H1 (cell line): ENCODE results near the gene KCNG3. TPM values are rescaled to one million over a fixed set of nuclear protein-coding genes. Genes with fewer than 3 reads are reported as not detected.

Experiments used
- CTCF ChIA-PET: fragments of 300-600 bp; sonication (Branson Sonifier 250); formaldehyde crosslinking; loops from one replicate; lab custom pipeline; 2021; ENCODE audit not compliant: partially characterized antibody; lab: Charles Lee
- POLR2A ChIA-PET: fragments of 300-600 bp; sonication (Branson Sonifier 250); formaldehyde crosslinking; loops from one replicate; lab custom pipeline; 2021; ENCODE audit warnings: inconsistent platforms; ENCODE audit not compliant: partially characterized antibody; lab: Charles Lee
- DNase-seq, 2 experiments: peaks; one replicate each; pipeline versions ENCODE4 v3.0.0 to v3.0.0-alpha.2; 2010 to 2022; ENCODE audit warnings: low spot score in 2 of 2, low read depth in 1 of 2, mixed read lengths in 1 of 2
- FAIRE-seq: peaks from 2 replicates; lab custom pipeline; 2011; peaks lifted over from hg19 to GRCh38; lab: Jason Lieb, UNC
- H2AFZ ChIP-seq: 2 replicates; pipeline ENCODE4 v1.8.1; 2012; ENCODE audit warnings: low read length, inconsistent platforms
- H2AK5ac ChIP-seq: 2 replicates; pipeline ENCODE4 v1.6.1; 2013; ENCODE audit warnings: low read depth, low read length
- H2BK120ac ChIP-seq: replicated peaks from 2 replicates; pipeline ENCODE3; 2013; ENCODE audit warnings: low read depth, low read length, inconsistent platforms
- H2BK12ac ChIP-seq: 2 replicates; pipeline ENCODE4 v1.6.1; 2013; ENCODE audit warnings: low read depth, low read length
- H2BK15ac ChIP-seq: 2 replicates; pipeline ENCODE4 v1.6.1; 2013; ENCODE audit warnings: low read length
- H2BK20ac ChIP-seq: 2 replicates; pipeline ENCODE4 v1.6.1; 2013; ENCODE audit warnings: low read length
- H2BK5ac ChIP-seq: 2 replicates; pipeline ENCODE4 v1.6.1; 2013; ENCODE audit warnings: low read depth, low read length
- H3K14ac ChIP-seq: 2 replicates; pipeline ENCODE4 v1.6.1; 2013; ENCODE audit warnings: inconsistent platforms; ENCODE audit not compliant: insufficient read length
- H3K18ac ChIP-seq: 2 replicates; pipeline ENCODE4 v1.6.1; 2013; ENCODE audit warnings: low read length; ENCODE audit errors: extremely low read depth
- H3K23ac ChIP-seq: 2 replicates; pipeline ENCODE4 v1.6.1; 2013; ENCODE audit warnings: inconsistent platforms; ENCODE audit not compliant: insufficient read length
- H3K23me2 ChIP-seq: 2 replicates; pipeline ENCODE4 v1.6.1; 2013; ENCODE audit warnings: low read depth, low read length
- H3K27ac ChIP-seq: 2 replicates; pipeline ENCODE4 v1.6.1; 2011; ENCODE audit warnings: low read depth, low read length, inconsistent platforms
- H3K27me3 ChIP-seq, 4 experiments: replicated peaks in 1 of 4; 1 replicate in 1 of 4; 2 replicates in 3 of 4; pipeline versions ENCODE4 v1.6.1 to v1.8.1; 2011 to 2013; ENCODE audit warnings: low read length in 3 of 4, mild to moderate bottlenecking in 3 of 4, inconsistent platforms in 2 of 4, mixed read lengths in 2 of 4, moderate library complexity in 1 of 4; ENCODE audit not compliant: control insufficient read depth in 3 of 4, insufficient read depth in 3 of 4; ENCODE audit errors: extremely low read depth in 1 of 4
- H3K36me3 ChIP-seq, 4 experiments: 2 replicates each; pipeline versions ENCODE4 v1.6.1 to v1.8.1; 2011 to 2013; ENCODE audit warnings: mild to moderate bottlenecking in 4 of 4, low read length in 3 of 4, moderate library complexity in 2 of 4, control low read depth in 1 of 4, inconsistent platforms in 1 of 4; ENCODE audit not compliant: insufficient read depth in 4 of 4, control insufficient read depth in 2 of 4
- H3K4ac ChIP-seq: replicated peaks from 2 replicates; pipeline ENCODE3; 2013; ENCODE audit warnings: low read length, low read depth, mixed read lengths, inconsistent platforms; ENCODE audit not compliant: insufficient read length
- H3K4me1 ChIP-seq, 4 experiments: replicated peaks in 1 of 4; 1 replicate in 1 of 4; 2 replicates in 3 of 4; pipeline versions ENCODE4 v1.6.1 to v1.8.1; 2011 to 2013; ENCODE audit warnings: low read length in 3 of 4, inconsistent platforms in 2 of 4, mixed read lengths in 1 of 4; ENCODE audit not compliant: insufficient read depth in 4 of 4, control insufficient read depth in 3 of 4
- H3K4me2 ChIP-seq, 2 experiments: 2 replicates each; pipeline versions ENCODE4 v1.6.1 to v1.8.1; 2011 to 2013; ENCODE audit warnings: low read depth in 2 of 2, low read length in 2 of 2, control low read depth in 1 of 2, inconsistent platforms in 1 of 2, mild to moderate bottlenecking in 1 of 2; ENCODE audit not compliant: insufficient read depth in 1 of 2
- H3K4me3 ChIP-seq, 4 experiments: fragments of 200-600, 300-600 bp in 1 of 4; sonication (generic), shearing (Covaris generic), sonication (Bioruptor Twin) in 1 of 4; 2 replicates each; pipeline versions ENCODE4 v1.5.1 to v1.8.1; 2011 to 2016; ENCODE audit warnings: low read length in 4 of 4, low read depth in 3 of 4, control low read depth in 2 of 4, inconsistent platforms in 2 of 4, mild to moderate bottlenecking in 2 of 4, mixed read lengths in 1 of 4, moderate library complexity in 1 of 4; ENCODE audit not compliant: insufficient read depth in 2 of 4; ENCODE audit errors: extremely low read depth in 1 of 4
- H3K56ac ChIP-seq: replicated peaks from 2 replicates; pipeline ENCODE3; 2013; ENCODE audit warnings: low read depth, mild to moderate bottlenecking, mixed read lengths, low read length, inconsistent platforms; ENCODE audit not compliant: insufficient read length
- H3K79me1 ChIP-seq: 2 replicates; pipeline ENCODE4 v1.6.1; 2013; ENCODE audit warnings: low read depth, low read length, control low read depth
- H3K79me2 ChIP-seq, 2 experiments: 2 replicates each; pipeline versions ENCODE4 v1.6.1 to v1.8.1; 2012 to 2013; ENCODE audit warnings: low read length in 2 of 2, mild to moderate bottlenecking in 2 of 2, inconsistent platforms in 1 of 2; ENCODE audit not compliant: insufficient read depth in 2 of 2, control insufficient read depth in 1 of 2
- H3K9ac ChIP-seq, 4 experiments: replicated peaks in 1 of 4; 1 replicate in 1 of 4; 2 replicates in 3 of 4; pipeline versions ENCODE4 v1.6.1 to v1.8.1; 2011 to 2013; ENCODE audit warnings: low read depth in 3 of 4, low read length in 3 of 4, control low read depth in 2 of 4, mild to moderate bottlenecking in 2 of 4, moderate library complexity in 2 of 4, inconsistent platforms in 1 of 4; ENCODE audit errors: extremely low read depth in 1 of 4
- H3K9me3 ChIP-seq, 2 experiments: 2 replicates each; pipeline versions ENCODE4 v1.6.1 to v1.8.1; 2012 to 2013; ENCODE audit warnings: mild to moderate bottlenecking in 2 of 2, moderate library complexity in 2 of 2, control low read depth in 1 of 2, inconsistent platforms in 1 of 2, low read depth in 1 of 2, low read length in 1 of 2, mixed read lengths in 1 of 2; ENCODE audit not compliant: insufficient read depth in 2 of 2
- H4K20me1 ChIP-seq, 2 experiments: replicated peaks in 1 of 2; 2 replicates each; pipeline versions ENCODE3 to v1.8.1; 2011 to 2013; ENCODE audit warnings: inconsistent platforms in 2 of 2, low read length in 2 of 2, mild to moderate bottlenecking in 1 of 2; ENCODE audit not compliant: insufficient read depth in 2 of 2, control insufficient read depth in 1 of 2
- H4K5ac ChIP-seq: 2 replicates; pipeline ENCODE4 v1.6.1; 2013; ENCODE audit warnings: low read length, low read depth, mixed read lengths, inconsistent platforms; ENCODE audit not compliant: insufficient read length
- H4K8ac ChIP-seq: 2 replicates; pipeline ENCODE4 v1.8.0; 2013; ENCODE audit warnings: mild to moderate bottlenecking, moderate library complexity, low read length, inconsistent platforms; ENCODE audit not compliant: insufficient read depth; ENCODE audit errors: extremely low read depth
- H4K91ac ChIP-seq: replicated peaks from 2 replicates; pipeline ENCODE3; 2013; ENCODE audit warnings: low read length, mixed read lengths, inconsistent platforms; ENCODE audit not compliant: insufficient read length
- ATF2 ChIP-seq: IDR thresholded peaks from 2 replicates; pipeline ENCODE4 v1.6.1; 2012; ENCODE audit warnings: low read length, inconsistent platforms
- BCL11A ChIP-seq, 2 experiments: IDR thresholded peaks; one replicate each; pipeline ENCODE4 v1.6.1; 2011; ENCODE audit warnings: low read depth in 2 of 2, low read length in 2 of 2, mild to moderate bottlenecking in 2 of 2
- CBX8 ChIP-seq: fragments of 300-800, 300-1000 bp; sonication (generic); IDR thresholded peaks from 2 replicates; pipeline ENCODE4 v1.7.1; 2016; ENCODE audit warnings: low read depth, low read length, borderline replicate concordance
- FOSL1 ChIP-seq: IDR thresholded peaks from 2 replicates; pipeline ENCODE4 v1.6.1; 2011; ENCODE audit warnings: mild to moderate bottlenecking, low read depth, low read length, moderate library complexity; ENCODE audit not compliant: insufficient read depth
- HDAC2 ChIP-seq, 2 experiments: fragments of 300-600 bp in 1 of 2; sonication (generic) in 1 of 2; IDR thresholded peaks; 2 replicates each; pipeline ENCODE4 v1.6.1; 2011 to 2012; ENCODE audit warnings: low read depth in 2 of 2, low read length in 2 of 2, mild to moderate bottlenecking in 2 of 2, moderate library complexity in 2 of 2, borderline replicate concordance in 1 of 2, inconsistent platforms in 1 of 2
- KDM5A ChIP-seq: fragments of 200-600 bp; IDR thresholded peaks from 2 replicates; pipeline ENCODE4 v1.7.1; 2012; ENCODE audit warnings: mild to moderate bottlenecking, low read length, inconsistent platforms, mixed read lengths
- NRF1 ChIP-seq: IDR thresholded peaks from 2 replicates; pipeline ENCODE4 v1.6.1; 2011; ENCODE audit warnings: mild to moderate bottlenecking, low read depth, low read length, improper control_type of control experiment
- RXRA ChIP-seq: IDR thresholded peaks from 2 replicates; pipeline ENCODE4 v1.6.1; 2011; ENCODE audit warnings: low read depth, mild to moderate bottlenecking, low read length, moderate library complexity; ENCODE audit not compliant: insufficient read depth
- SAP30 ChIP-seq: fragments of 300-600 bp; sonication (generic); IDR thresholded peaks from 2 replicates; pipeline ENCODE4 v1.7.1; 2012; ENCODE audit warnings: low read length, moderate library complexity, mild to moderate bottlenecking, inconsistent platforms; ENCODE audit not compliant: insufficient read depth, insufficient replicate concordance
- SIX5 ChIP-seq: IDR thresholded peaks from 2 replicates; pipeline ENCODE4 v1.6.1; 2011; ENCODE audit warnings: mild to moderate bottlenecking, low read depth, low read length
- TEAD4 ChIP-seq: IDR thresholded peaks from 2 replicates; pipeline ENCODE4 v1.6.1; 2012; ENCODE audit warnings: low read depth, low read length, inconsistent platforms, mixed read lengths
- WGBS, 2 experiments: shearing (Covaris generic) in 1 of 2; methylation state at CpG; one replicate each; pipeline versions ENCODE4 v1.1.6 to v1.1.7; 2013 to 2015; ENCODE audit warnings: low lambda C conversion rate in 2 of 2, mixed read lengths in 2 of 2, inconsistent platforms in 1 of 2, low coverage in 1 of 2, missing lambda C conversion rate in 1 of 2; ENCODE audit not compliant: insufficient replicate concordance in 2 of 2, insufficient coverage in 1 of 2, insufficient read length in 1 of 2; ENCODE audit errors: extremely low coverage in 1 of 2, missing lambda C conversion rate in 1 of 2; 5-methylcytosine and 5-hydroxymethylcytosine counted together
- polyA plus RNA-seq, 7 experiments: library from polyadenylated mRNA; depleted of rRNA in 3 of 7; stranded (reverse) in 5 of 7; unstranded in 2 of 7; fragments of >200 nt in 5 of 7; fragments of 200-250 nt in 2 of 7; gene quantifications; 1 replicate in 5 of 7; 2 replicates in 1 of 7; 4 replicates in 1 of 7; pipeline versions ENCODE4 v1.2.1 to v1.2.3, GENCODE V29; 2011 to 2013; ENCODE audit warnings: missing spikeins in 2 of 7, mixed read lengths in 2 of 7
- total RNA-seq: library from RNA; stranded (reverse); fragmentation: NEBNext Ultra II Directional; extraction: Animal tissue kit (Norgen Biotek cat#: 25700); gene quantifications from 2 replicates; pipeline ENCODE4 v1.2.1, GENCODE V29; 2021

Gene KCNG3
- total and polyA plus RNA-seq, 2 of the 8 experiments (the other 6 are each of a cell fraction or from before 2014, with no cell fraction given) = 8.1 to 21.3 TPM

DNA sequence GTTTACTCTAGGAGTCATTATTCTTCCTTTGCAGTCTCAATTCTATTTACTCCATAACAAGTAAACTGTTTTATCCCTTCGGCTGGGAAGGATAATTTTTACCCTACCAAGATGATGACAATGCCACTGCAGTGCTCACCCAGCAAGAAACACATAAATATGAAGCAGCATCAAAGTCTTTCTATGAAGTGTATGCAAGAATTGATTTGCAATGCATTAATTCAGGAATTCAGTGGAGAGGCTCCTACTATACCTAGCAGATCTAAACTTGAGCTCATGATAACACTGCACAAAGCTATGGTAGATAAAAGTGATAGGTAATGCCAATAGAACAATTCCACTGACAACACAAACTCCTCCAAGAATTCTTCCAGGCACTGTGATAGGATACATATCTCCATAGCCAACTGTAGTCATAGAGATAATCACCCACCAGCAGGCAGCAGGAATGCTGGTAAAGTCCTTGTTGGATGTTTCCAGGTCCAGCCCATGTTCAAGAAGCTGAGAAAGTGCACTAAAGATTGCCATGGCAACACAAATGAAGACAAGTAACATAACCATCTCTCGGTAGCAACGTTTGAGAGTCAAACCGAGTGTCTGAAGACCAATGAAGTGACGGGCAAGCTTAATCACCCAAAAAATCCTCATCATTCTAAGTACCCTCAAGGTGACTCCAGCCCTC, 49.9 kb downstream of the KCNG3 start:
- Histone ChIP-seq H2BK12ac (no peak overlapping the region), H2AFZ (no peak overlapping the region), H3K23me2 (no peaks in the 10 kb centered on the region), H3K56ac (no peak overlapping the region), H2AK5ac (no peak overlapping the region), H3K4me1 (no peaks in the 10 kb centered on the region), H3K27me3 (no peaks in the 10 kb centered on the region), H2BK5ac (no peak overlapping the region), H4K91ac (no peak overlapping the region), H2BK15ac (no peak overlapping the region), H3K36me3 (peaks cover 5 to 32% (median 9%) of the 10 kb centered on the region in 4 experiments; a peak in 6 of 8 replicates), H2BK120ac (no peak overlapping the region), H3K4me2 (no peak overlapping the region), H4K5ac (no peak overlapping the region), H2BK20ac (no peak overlapping the region), H4K8ac (no peak overlapping the region), H3K18ac (no peak overlapping the region), H3K9ac (no peak overlapping the region), H4K20me1 (peaks cover 0 to 2% of the 10 kb centered on the region in 2 experiments), H3K79me1 (peaks cover 8% of the 10 kb centered on the region; the same call in 1 of the 2 replicates), H3K14ac (no peak overlapping the region), H3K27ac (no peak overlapping the region), H3K23ac (no peak overlapping the region), H3K79me2 (peaks cover 0 to 58% of the 10 kb centered on the region in 2 experiments; a peak in 2 of 4 replicates), H3K4ac (no peak overlapping the region), H3K4me3 (no peak overlapping the region), H3K9me3 (no peaks in the 10 kb centered on the region)
- no peak for FAIRE-seq
- DNase-seq = no peak
- 95% methylated on average over 5 of the region's 5 CpGs; no CpG with 5 or more reads in 1 of the 2 experiments for WGBS, 2 experiments
- CTCF ChIA-PET = interaction anchor here (0.6 to 2.2 kb wide), 4 partner anchors 13 to 286 kb away, joined by 3 to 11 read pairs (median 4); no protein-coding TSS in a partner anchor
- POLR2A ChIA-PET = no interaction called here
- TF ChIP-seq HDAC2 (IDR thresholded peaks at IDR 0.05; ENCODE audit: borderline replicate concordance in 1 of 2, low read depth in 2 of 2, low read length in 2 of 2) (no peak), RXRA (no peak), SAP30 (no peak), NRF1 (no peak), ATF2 (no peak), KDM5A (no peak), BCL11A (IDR thresholded peaks at IDR 0.05; ENCODE audit: low read depth in 2 of 2, low read length in 2 of 2) (no peak), FOSL1 (no peak), CBX8 (no peak), SIX5 (no peak), TEAD4 (no peak)
